ENCODE data around the gene PSMA4.

- TF ChIP-seq TAF1 (IDR thresholded peaks at IDR 0.05; ENCODE audit: low read depth, low read length), result no peak
- TF ChIP-seq POLR2A (IDR thresholded peaks at IDR 0.05; ENCODE audit: low read depth, low read length), result no peak
Observed at GRCh38 chr15:78550815-78551214, 10.6 kb downstream of the PSMA4 start.

Measured in GM12891 (cell line).